HG03139 (cell line): ENCODE measurements around the gene MAGEB4.
"Not testable (repeated sequence)": the region's sequence is repeated elsewhere in the genome, so short reads cannot be mapped to it uniquely, and the experiment has no call there.

Experiments used
- ATAC-seq: cut with Tn5 transposase; IDR thresholded peaks from one replicate; pipeline ENCODE4 v1.9.1; 2021; ENCODE audit not compliant: unreplicated experiment

Gene MAGEB4

GRCh38 chrX:30241724-30242415, at the start of gene MAGEB4:
TSS of gene MAGEB4 (plus strand) at chrX:30242000. CDS start at chrX:30242136, 136 bp downstream.
- no peak for ATAC-seq

GRCh38 chrX:30193910-30194309, 47.9 kb upstream of the MAGEB4 start:
- ATAC-seq, result not testable (repeated sequence)

GRCh38 chrX:30196322-30196721, 45.5 kb upstream of the MAGEB4 start:
- no peak for ATAC-seq

- no peak for ATAC-seq
Measured at GRCh38 chrX:30212172-30212571, 29.6 kb upstream of the MAGEB4 start.

GRCh38 chrX:30215357-30215843, 26.4 kb upstream of the MAGEB4 start, which contains the start of gene MAGEB2:
TSS of gene MAGEB2 (plus strand) at chrX:30215563. CDS start at chrX:30218581, 3,018 bp downstream.
- ATAC-seq, result no peak

- ATAC-seq, result no peak
Measured at GRCh38 chrX:30217465-30217864, 24.3 kb upstream of the MAGEB4 start.

- no peak for ATAC-seq
Measured at GRCh38 chrX:30219372-30219771, 22.4 kb upstream of the MAGEB4 start.

- ATAC-seq, result no peak
Measured at GRCh38 chrX:30220661-30221060, 21.1 kb upstream of the MAGEB4 start.

- no peak for ATAC-seq
Measured at GRCh38 chrX:30224536-30224935, 17.3 kb upstream of the MAGEB4 start.

GRCh38 chrX:30228526-30228925, 13.3 kb upstream of the MAGEB4 start:
- no peak for ATAC-seq

- no peak for ATAC-seq
Measured at GRCh38 chrX:30230395-30230794, 11.4 kb upstream of the MAGEB4 start, which contains the start of gene MAGEB3. TSS of gene MAGEB3 (plus strand) at chrX:30230657. CDS start at chrX:30235925, 5,268 bp downstream.

GRCh38 chrX:30246769-30247489, 5.1 kb downstream of the MAGEB4 start, which contains the start of gene MAGEB1:
TSS of gene MAGEB1 (plus strand) at chrX:30247146. CDS start at chrX:30250494, 3,348 bp downstream.
- no peak for ATAC-seq

- no peak for ATAC-seq
Measured at GRCh38 chrX:30248854-30249253, 7.1 kb downstream of the MAGEB4 start.

GRCh38 chrX:30253257-30253656, 11.5 kb downstream of the MAGEB4 start:
- no peak for ATAC-seq

- no peak for ATAC-seq
Measured at GRCh38 chrX:30259927-30260326, 18.1 kb downstream of the MAGEB4 start.

GRCh38 chrX:30261012-30261411, 19.2 kb downstream of the MAGEB4 start:
- no peak for ATAC-seq

- no peak for ATAC-seq
Measured at GRCh38 chrX:30262763-30263162, 21.0 kb downstream of the MAGEB4 start.

- ATAC-seq, result no peak
Measured at GRCh38 chrX:30270639-30271038, 28.8 kb downstream of the MAGEB4 start.

GRCh38 chrX:30275498-30275897, 33.7 kb downstream of the MAGEB4 start:
- ATAC-seq, result no peak

GRCh38 chrX:30278365-30278764, 36.6 kb downstream of the MAGEB4 start:
- no peak for ATAC-seq

GRCh38 chrX:30280428-30280827, 38.6 kb downstream of the MAGEB4 start:
- no peak for ATAC-seq

- ATAC-seq, result no peak
Measured at GRCh38 chrX:30282527-30282926, 40.7 kb downstream of the MAGEB4 start.
